ENCODE measurements around the gene ANKS1B.

DNA sequence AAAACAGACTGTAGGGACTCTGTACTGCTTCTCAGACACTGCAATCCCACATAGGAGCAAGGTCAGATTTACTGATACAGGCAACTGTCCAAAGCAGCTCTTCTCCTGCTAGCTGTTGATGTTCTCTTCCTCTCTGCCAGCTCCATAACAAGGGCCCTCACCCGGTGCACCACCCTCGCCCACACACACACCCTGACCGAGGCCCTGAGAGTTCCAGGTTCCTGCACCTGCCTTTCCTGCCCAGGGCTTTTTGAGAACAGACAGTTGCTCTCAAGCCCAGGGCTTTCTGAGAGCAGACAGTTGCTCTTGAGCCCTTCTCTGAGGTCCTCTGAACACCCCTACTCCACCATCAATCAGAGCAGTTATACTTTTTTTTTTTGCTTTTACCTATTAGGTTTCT, 571.0 kb downstream of the ANKS1B start:
- TF ChIP-seq POLR2A (IDR thresholded peaks at IDR 0.05) (no peak), POLR2AphosphoS5 (IDR thresholded peaks at IDR 0.05) (no peak), EP300 (IDR thresholded peaks at IDR 0.05) (no peak)
- TF ChIP-seq, protein P1, sequence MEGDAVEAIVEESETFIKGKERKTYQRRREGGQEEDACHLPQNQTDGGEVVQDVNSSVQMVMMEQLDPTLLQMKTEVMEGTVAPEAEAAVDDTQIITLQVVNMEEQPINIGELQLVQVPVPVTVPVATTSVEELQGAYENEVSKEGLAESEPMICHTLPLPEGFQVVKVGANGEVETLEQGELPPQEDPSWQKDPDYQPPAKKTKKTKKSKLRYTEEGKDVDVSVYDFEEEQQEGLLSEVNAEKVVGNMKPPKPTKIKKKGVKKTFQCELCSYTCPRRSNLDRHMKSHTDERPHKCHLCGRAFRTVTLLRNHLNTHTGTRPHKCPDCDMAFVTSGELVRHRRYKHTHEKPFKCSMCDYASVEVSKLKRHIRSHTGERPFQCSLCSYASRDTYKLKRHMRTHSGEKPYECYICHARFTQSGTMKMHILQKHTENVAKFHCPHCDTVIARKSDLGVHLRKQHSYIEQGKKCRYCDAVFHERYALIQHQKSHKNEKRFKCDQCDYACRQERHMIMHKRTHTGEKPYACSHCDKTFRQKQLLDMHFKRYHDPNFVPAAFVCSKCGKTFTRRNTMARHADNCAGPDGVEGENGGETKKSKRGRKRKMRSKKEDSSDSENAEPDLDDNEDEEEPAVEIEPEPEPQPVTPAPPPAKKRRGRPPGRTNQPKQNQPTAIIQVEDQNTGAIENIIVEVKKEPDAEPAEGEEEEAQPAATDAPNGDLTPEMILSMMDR (IDR thresholded peaks at IDR 0.05): no peak
